GM10266 (cell line): Measurements from ENCODE around the gene RAI1.
"Not testable (repeated sequence)": the region's sequence is repeated elsewhere in the genome, so short reads cannot be mapped to it uniquely, and the experiment has no call there.

ENCODE experiments used
- DNase-seq: peaks from one replicate; pipeline ENCODE4 v3.0.0; 2012; ENCODE audit errors: extremely low spot score
- TF ChIP-seq, protein P1 (sequence below): IDR thresholded peaks from 2 replicates; pipeline ENCODE4 v1.5.1; 2012; ENCODE audit warnings: mild to moderate bottlenecking, low read depth; ENCODE audit not compliant: control insufficient read depth, insufficient read depth; ENCODE audit errors: missing control alignments

Gene RAI1

DNA sequence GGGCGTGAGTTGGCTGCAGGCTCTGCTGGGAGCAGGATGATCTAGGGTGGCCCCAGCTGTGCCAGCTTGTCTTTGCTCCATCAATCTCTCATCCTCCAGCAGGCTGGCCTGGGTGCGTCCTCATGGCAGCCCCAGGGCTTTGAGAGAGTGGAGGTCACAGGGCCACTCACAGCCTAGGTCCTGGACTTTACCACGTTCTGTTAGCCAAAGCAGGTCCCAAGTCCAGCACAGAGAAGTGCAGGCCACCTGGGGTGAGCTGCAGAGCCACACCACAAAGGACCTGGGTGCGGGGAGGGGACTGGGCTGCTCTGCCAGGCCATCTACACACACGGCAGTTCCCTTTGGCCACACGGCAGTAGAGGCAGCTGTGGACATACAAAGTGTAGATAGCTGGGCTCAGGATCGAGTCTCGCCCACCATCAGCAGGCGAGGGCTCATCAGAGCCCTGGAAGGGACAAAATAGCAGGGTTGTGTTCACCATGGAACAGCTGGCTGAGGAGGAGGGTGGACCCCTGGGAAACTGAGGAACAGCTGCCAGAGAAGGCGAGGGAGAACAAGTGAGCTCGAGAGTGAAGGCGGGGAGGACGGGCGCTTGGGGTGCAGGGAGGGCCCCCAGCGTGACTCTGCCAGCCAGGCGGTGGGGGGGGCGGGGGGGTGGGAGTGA is 125.5 kb downstream of the RAI1 start:
- TF ChIP-seq, protein P1, sequence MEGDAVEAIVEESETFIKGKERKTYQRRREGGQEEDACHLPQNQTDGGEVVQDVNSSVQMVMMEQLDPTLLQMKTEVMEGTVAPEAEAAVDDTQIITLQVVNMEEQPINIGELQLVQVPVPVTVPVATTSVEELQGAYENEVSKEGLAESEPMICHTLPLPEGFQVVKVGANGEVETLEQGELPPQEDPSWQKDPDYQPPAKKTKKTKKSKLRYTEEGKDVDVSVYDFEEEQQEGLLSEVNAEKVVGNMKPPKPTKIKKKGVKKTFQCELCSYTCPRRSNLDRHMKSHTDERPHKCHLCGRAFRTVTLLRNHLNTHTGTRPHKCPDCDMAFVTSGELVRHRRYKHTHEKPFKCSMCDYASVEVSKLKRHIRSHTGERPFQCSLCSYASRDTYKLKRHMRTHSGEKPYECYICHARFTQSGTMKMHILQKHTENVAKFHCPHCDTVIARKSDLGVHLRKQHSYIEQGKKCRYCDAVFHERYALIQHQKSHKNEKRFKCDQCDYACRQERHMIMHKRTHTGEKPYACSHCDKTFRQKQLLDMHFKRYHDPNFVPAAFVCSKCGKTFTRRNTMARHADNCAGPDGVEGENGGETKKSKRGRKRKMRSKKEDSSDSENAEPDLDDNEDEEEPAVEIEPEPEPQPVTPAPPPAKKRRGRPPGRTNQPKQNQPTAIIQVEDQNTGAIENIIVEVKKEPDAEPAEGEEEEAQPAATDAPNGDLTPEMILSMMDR: no peak
- no peak for DNase-seq

DNA sequence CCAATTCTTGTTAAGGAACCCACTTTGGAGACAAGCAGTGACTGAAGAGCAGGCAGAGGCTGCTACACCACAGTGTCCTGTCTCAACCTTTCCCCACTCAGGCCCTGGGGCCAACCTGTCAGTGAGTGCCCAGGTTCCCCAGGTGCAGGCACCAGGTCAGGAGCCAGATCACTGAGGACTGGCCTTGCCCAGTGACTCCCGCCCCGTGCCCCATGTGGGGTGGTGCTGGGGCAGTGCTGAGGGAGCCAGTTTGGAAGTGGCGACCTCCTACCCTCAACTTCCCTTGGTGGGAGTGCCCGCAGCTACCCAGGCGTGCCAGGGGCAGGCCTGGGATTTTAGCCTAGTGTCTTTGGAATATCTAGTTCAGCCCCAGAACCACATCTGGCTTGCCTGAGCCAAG is 126.2 kb downstream of the RAI1 start:
- DNase-seq: no peak
- TF ChIP-seq, protein P1: no peak

DNA sequence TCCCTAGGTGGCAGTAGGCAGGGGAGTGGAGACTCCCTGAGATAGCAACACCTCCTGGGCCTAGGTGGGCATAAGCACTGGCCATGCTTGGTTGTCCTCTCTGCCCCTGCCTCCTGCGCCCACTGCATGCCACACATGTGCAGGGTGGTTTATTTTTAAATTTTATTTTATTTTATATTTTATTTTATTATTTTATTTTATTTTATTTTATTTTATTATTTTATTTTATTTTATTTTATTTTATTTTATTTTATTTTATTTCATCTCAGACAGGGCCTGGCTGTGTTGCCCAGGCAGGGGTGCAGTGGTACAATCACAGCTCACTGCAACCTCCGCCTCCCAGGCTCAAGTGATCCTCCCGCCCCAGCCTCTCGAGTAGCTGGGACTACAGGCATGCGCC is 126.9 kb downstream of the RAI1 start:
- DNase-seq: not testable (repeated sequence)

DNA sequence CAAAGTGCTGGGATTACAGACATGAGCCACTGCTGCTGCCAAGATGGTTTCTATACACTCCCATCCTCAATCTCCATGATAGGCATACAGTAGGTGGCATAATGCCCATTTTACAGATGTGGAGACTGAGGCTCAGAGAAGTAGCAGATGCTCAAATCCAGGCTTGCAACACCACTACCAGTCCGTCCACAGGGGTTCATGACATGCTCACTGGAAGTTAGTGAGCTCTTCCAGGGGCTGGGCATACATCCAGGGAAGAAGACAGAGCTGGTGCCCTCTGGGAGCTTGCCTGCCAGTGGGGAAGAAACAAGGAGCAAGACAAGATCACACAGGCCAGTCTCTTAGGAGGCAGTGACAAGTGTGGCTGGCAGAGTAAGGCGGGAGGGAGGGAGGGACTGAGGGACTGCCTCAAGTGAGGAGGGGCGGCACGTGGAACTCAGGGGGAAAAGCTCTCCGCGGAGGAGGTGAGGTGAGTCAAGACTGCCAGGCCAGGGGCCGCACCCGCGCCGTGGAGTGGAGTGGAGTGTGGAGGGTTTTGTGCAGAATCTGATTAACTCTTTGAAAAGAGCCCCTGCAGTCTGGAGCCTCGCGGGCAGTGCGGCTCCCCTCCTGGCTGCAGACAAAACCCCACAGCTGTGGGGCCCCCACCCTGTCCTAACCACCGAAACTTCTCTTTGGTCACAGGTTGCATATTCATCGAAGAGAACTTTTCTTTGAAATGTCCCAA is 127.6 kb downstream of the RAI1 start:
- TF ChIP-seq, protein P1: no peak
- peak; percentile 88 for DNase-seq

DNA sequence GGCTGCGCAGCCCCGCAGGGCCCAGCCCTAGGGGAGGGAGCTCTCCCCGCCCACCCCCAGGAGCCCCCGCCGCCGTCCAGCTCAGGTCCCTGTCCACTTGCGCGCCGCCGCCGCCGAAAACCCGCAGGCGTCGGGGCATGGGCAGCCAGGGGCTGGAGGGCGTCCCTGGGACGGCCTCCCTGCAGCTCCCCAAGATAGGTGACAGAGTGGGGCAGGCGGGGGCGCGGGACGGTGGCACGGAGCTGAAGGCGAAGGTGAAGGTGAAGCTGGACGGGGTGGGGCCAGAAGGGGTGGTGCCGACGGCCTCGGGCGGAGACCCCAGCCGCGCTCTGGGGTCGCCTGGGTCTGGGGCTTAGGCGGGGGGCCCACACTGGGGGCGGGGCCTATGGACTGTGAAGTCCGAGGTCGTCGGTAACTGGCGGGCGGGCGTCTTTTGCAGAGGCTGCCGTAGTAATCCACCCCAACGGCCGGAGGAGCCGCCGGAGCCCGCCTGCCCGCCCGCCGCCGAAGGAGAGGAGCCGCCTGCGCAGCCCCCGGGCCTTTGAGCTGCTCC is 128.3 kb downstream of the RAI1 start:
- DNase-seq: peak; percentile 38
- TF ChIP-seq, protein P1: no peak

DNA sequence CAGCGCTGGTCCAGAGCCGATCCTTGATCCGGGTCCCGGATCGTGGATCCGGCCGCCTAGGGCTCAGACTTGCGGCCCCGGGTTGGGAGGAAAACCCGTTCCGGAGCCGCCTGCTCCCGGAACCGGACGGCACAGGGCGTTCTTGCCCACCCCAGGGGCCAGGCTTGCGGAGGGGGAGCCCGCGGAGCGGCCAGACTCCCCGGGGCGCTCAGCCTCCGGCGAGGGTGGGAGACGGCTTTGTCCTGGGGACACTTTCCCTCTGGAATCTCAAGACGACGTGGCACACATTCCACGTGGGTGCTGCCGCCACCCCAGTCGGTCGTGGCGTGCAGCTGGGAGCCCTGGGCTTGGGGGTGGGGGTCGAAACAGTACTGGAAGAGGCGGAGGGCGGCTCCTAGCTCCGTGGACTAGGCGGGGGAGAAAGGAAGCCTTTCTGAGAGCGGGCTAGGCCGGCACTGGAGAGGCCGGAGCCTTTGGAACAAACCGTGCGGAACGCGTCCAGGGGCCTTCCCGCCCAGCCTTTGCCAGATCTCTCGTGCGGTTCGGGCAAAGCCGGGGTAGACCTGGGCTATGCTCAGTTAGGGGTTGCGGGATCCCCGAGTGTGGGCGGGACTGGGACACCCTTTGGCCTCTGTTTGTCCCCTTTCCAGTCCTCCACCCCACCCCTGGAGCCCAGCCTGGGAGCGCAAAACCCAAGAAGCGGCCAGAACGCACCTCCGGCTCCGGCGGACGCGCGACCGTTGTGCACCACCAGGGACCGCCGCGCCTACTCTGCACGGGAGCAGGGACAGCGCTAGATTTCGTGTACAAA is 129.0 kb downstream of the RAI1 start:
- TF ChIP-seq, protein P1: no peak
- peak; percentile 36 for DNase-seq

DNA sequence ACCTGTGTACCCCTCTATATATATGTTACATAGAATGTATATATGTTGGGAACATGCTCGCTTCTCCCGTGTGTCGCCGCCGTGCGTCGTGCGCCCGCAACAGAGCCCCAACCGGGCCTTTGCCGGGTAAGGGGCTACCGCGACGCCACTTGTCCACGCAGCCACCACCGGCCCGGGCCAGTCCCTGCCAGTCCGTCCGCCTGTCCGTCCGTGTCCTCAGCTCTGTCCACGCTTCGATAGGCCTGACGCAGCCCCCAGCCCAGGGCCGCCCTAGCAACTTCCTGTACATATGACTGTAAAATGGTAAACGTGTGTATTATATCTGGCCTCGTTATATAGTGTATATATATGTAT is 129.6 kb downstream of the RAI1 start:
- no peak for DNase-seq
- TF ChIP-seq, protein P1: no peak
